K562 (cell line): Measurements from ENCODE around the gene HLA-DOA. TPM values are rescaled to one million over a fixed set of nuclear protein-coding genes. Genes with fewer than 3 reads are reported as not detected.

Experiments
- ATAC-seq: fragments of 200-7000 bp; cut with Tn5 transposase; 3 replicates; pipeline ENCODE4 v1.9.1; 2020; ENCODE audit warnings: moderate library complexity
- BruUV-seq: library from RNA; stranded (reverse); fragments of 400-500 nt; replicated peaks from 2 replicates; lab custom pipeline; 2021; lab: Mats Ljungman, UMichigan
- CTCF ChIA-PET: fragments of 300-600 bp; formaldehyde crosslinking; extraction: SDS; loops from one replicate; lab custom pipeline; 2021; ENCODE audit warnings: low intra/inter-chr PET ratio; lab: Yijun Ruan, JAX
- POLR2A ChIA-PET: fragments of 300-600, 350-650 bp; sonication (Branson Sonifier 250); formaldehyde crosslinking; extraction: SDS; loops from one replicate; lab custom pipeline; 2021; ENCODE audit warnings: antibody characterized with exemption, inconsistent platforms; lab: Yijun Ruan, JAX
- DNase-seq, 4 experiments: peaks; one replicate each; pipeline versions ENCODE4 v3.0.0 to v3.0.0-alpha.2; 2011 to 2018; ENCODE audit warnings: low spot score in 3 of 4, mixed read lengths in 3 of 4; ENCODE audit errors: extremely low read depth in 1 of 4
- FAIRE-seq: peaks from 2 replicates; lab custom pipeline; 2011; peaks lifted over from hg19 to GRCh38; lab: Jason Lieb, UNC
- H2AFZ ChIP-seq: 2 replicates; pipeline ENCODE4 v1.6.0; 2011; ENCODE audit warnings: low read depth, low read length, control low read depth, inconsistent platforms
- H3K27ac ChIP-seq: fragments of 200-600 bp; 3 replicates; pipeline ENCODE4 v1.8.0; 2011; ENCODE audit warnings: low read depth, mild to moderate bottlenecking, control low read depth, inconsistent platforms, low read length, moderate library complexity, mixed read lengths; ENCODE audit errors: extremely low read depth
- H3K27me3 ChIP-seq, 2 experiments: fragments of 300-600 bp in 1 of 2; 2 replicates in 1 of 2; 3 replicates in 1 of 2; pipeline versions ENCODE4 v1.6.0 to v1.8.0; 2011; ENCODE audit warnings: inconsistent platforms in 2 of 2, low read length in 2 of 2, mild to moderate bottlenecking in 1 of 2, mixed read lengths in 1 of 2, moderate library complexity in 1 of 2; ENCODE audit not compliant: control insufficient read depth in 2 of 2, insufficient read depth in 2 of 2
- H3K36me3 ChIP-seq: fragments of 300-600 bp; 3 replicates; pipeline ENCODE4 v1.8.0; 2011; ENCODE audit warnings: mild to moderate bottlenecking, low read length, inconsistent platforms; ENCODE audit not compliant: control insufficient read depth, insufficient read depth
- H3K4me1 ChIP-seq, 2 experiments: fragments of 200-600 bp in 1 of 2; replicated peaks in 1 of 2; 2 replicates in 1 of 2; 3 replicates in 1 of 2; pipeline versions ENCODE4 v1.5.1 to v1.8.0; 2011; ENCODE audit warnings: inconsistent platforms in 2 of 2, low read length in 2 of 2, mild to moderate bottlenecking in 1 of 2, mixed read lengths in 1 of 2, moderate library complexity in 1 of 2; ENCODE audit not compliant: control insufficient read depth in 2 of 2, insufficient read depth in 2 of 2
- H3K4me2 ChIP-seq: 2 replicates; pipeline ENCODE4 v1.6.1; 2011; ENCODE audit warnings: low read length, control low read depth, inconsistent platforms, mixed read lengths; ENCODE audit not compliant: insufficient read depth
- H3K4me3 ChIP-seq: fragments of 200-600 bp; sonication (generic), shearing (Covaris generic); 2 replicates; pipeline ENCODE4 v1.5.1; 2016; ENCODE audit warnings: control low read depth, inconsistent platforms
- H3K79me2 ChIP-seq: fragments of 200-600 bp; 3 replicates; pipeline ENCODE4 v1.8.0; 2011; ENCODE audit warnings: low read length, inconsistent platforms; ENCODE audit not compliant: control insufficient read depth, insufficient read depth
- H3K9ac ChIP-seq, 2 experiments: 2 replicates each; pipeline versions ENCODE4 v1.6.0 to v1.6.1; 2011; ENCODE audit warnings: low read depth in 2 of 2, low read length in 2 of 2, control low read depth in 1 of 2, inconsistent platforms in 1 of 2, mild to moderate bottlenecking in 1 of 2, mixed read lengths in 1 of 2; ENCODE audit not compliant: insufficient read depth in 1 of 2
- H3K9me1 ChIP-seq: one replicate; pipeline ENCODE4 v1.6.0; 2011; ENCODE audit warnings: inconsistent platforms, mild to moderate bottlenecking, low read length, moderate library complexity; ENCODE audit not compliant: control insufficient read depth, insufficient read depth
- H3K9me3 ChIP-seq: replicated peaks from 2 replicates; pipeline ENCODE4 v1.5.1; 2011; ENCODE audit warnings: low read depth, low read length, inconsistent platforms; ENCODE audit not compliant: control insufficient read depth, insufficient read depth
- H4K20me1 ChIP-seq: replicated peaks from 2 replicates; pipeline ENCODE4 v1.6.1; 2011; ENCODE audit warnings: low read length, inconsistent platforms, mixed read lengths; ENCODE audit not compliant: control insufficient read depth, insufficient read depth
- KAT2B ChIP-seq: IDR thresholded peaks from one replicate; pipeline ENCODE4 v1.6.1; 2012; ENCODE audit warnings: low read depth, mild to moderate bottlenecking, control low read depth, inconsistent platforms, low read length, moderate library complexity
- KDM1A ChIP-seq, 2 experiments: fragments of 450-650 bp; IDR thresholded peaks; 2 replicates each; pipeline ENCODE4 v1.6.1; 2016; ENCODE audit warnings: mild to moderate bottlenecking in 2 of 2
- POLR2H ChIP-seq: IDR thresholded peaks from 2 replicates; pipeline ENCODE4 v1.6.1; 2016; ENCODE audit warnings: missing genetic modification characterization, low read depth, mild to moderate bottlenecking, control low read depth, missing compliant biosample characterization, moderate library complexity
- SP1 ChIP-seq: sonication (generic); formaldehyde crosslinking; IDR thresholded peaks from 2 replicates; pipeline ENCODE4 v1.8.1; 2022; ENCODE audit warnings: mild to moderate bottlenecking, missing genetic modification reagents
- ZBED1 ChIP-seq: IDR thresholded peaks from 2 replicates; pipeline ENCODE4 v1.6.1; 2014
- ZBTB43 ChIP-seq: sonication (generic); formaldehyde crosslinking; IDR thresholded peaks from 2 replicates; pipeline ENCODE4 v1.8.0; 2023; ENCODE audit warnings: mild to moderate bottlenecking, missing genetic modification reagents
- ZNF134 ChIP-seq: fragments of 250-450 bp; sonication (Bioruptor Pico); conservative IDR thresholded peaks from 2 replicates; pipeline ENCODE4 v1.4.0; 2020
- WGBS: fragments of 100-300 bp; shearing (Covaris generic); methylation state at CpG from one replicate; pipeline ENCODE4 v1.1.6; 2016; ENCODE audit warnings: low coverage, mixed read lengths; ENCODE audit not compliant: insufficient coverage; ENCODE audit errors: missing lambda C conversion rate; 5-methylcytosine and 5-hydroxymethylcytosine counted together
- in situ Hi-C: fragments of 300-500 bp; cut with MboI; formaldehyde crosslinking; loops from 4 replicates; pipeline ENCODE4 v1.15.0; 2018; ENCODE audit warnings: inconsistent platforms, mixed read lengths
- intact Hi-C: fragments of 100-400 bp; cut with micrococcal nuclease; formaldehyde crosslinking; loops from 2 replicates; pipeline ENCODE4 v1.14.2; 2022
- polyA plus RNA-seq, 8 experiments: library from polyadenylated mRNA; depleted of rRNA in 4 of 8; stranded (reverse) in 5 of 8; unstranded in 3 of 8; fragments of >200 nt; fragmentation: Nextera tagmentation in 2 of 8; fragmentation: Illumina TruSeq in 1 of 8; extraction: Ambion mirVana in 2 of 8; extraction: Trizol in 1 of 8; gene quantifications; 2 replicates each; pipeline versions ENCODE4 v1.2.1 to v1.2.3, GENCODE V29; 2011 to 2014; ENCODE audit warnings: inconsistent platforms in 1 of 8, missing spikeins in 1 of 8
- total RNA-seq, 7 experiments: library from RNA; depleted of rRNA in 6 of 7; stranded (reverse); fragments of >200 nt in 6 of 7; fragmentation: Illumina TruSeq in 2 of 7; extraction: Trizol in 2 of 7; gene quantifications; 2 replicates each; pipeline versions ENCODE4 v1.2.1 to v1.2.3, GENCODE V29; 2011 to 2021; ENCODE audit warnings: low replicate concordance in 1 of 7
- TF ChIP-seq, protein P1 (sequence below): fragments of 450-650 bp; IDR thresholded peaks from 2 replicates; pipeline ENCODE4 v1.6.1; 2016; ENCODE audit warnings: mild to moderate bottlenecking

Gene HLA-DOA
- total and polyA plus RNA-seq, 9 of the 15 experiments (the other 6 are each of a cell fraction or from before 2014, with no cell fraction given), result 0.07 TPM; not detected in 8

DNA sequence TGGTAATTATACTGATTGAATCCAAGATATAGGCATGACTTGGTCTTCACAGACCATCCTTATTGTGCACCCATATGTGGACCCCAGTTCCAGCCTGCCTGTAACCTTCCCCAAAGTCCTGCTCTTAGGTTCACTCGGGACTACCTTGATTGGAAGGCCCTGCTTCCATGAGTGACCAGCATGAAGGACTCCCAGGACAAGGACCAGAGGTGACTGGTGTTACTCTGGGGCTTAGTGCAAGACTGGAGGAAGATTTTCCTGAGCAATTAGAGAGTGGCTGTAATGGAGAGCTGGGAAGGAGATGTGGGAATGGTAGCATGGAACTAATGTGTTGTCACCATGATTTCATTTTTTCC lies 25.9 kb downstream of the HLA-DOA start:
- no TSS peak for BruUV-seq
- H3K4me1 ChIP-seq, result peaks cover 0 to 6% of the 10 kb centered on the region in 2 experiments; a peak in 2 of 5 replicates
- H3K36me3 ChIP-seq, result peaks cover 37% of the 10 kb centered on the region
- ChIA-PET POLR2A (interaction anchor here (0.6 to 12.5 kb wide), 8 partner anchors 11 to 1024 kb away, joined by 3 to 384 read pairs (median 4); partner anchors contain the start of genes BRD2 and HLA-DMB), CTCF (interaction anchor here (0.8 to 4.7 kb wide), 4 partner anchors 46 to 98 kb away, joined by 3 to 84 read pairs (median 34); no protein-coding TSS in a partner anchor)
- no peaks in the 10 kb centered on the region for H3K9me1 ChIP-seq
- H3K4me3 ChIP-seq, result no peak overlapping the region
- peaks cover 6 to 12% of the 10 kb centered on the region in 2 experiments; a peak in 3 of 5 replicates for H3K27me3 ChIP-seq
- peaks cover 34% of the 10 kb centered on the region for H4K20me1 ChIP-seq
- 9% methylated on average over 1 of the region's 1 CpG for WGBS
- DNase-seq (no peak), FAIRE-seq (no peak), ATAC-seq (peak; percentile 1; the same call in 1 of the 3 replicates)
- H3K79me2 ChIP-seq, result peaks cover 4% of the 10 kb centered on the region
- H2AFZ ChIP-seq, result no peak overlapping the region
- H3K9ac ChIP-seq, result no peak overlapping the region
- no peak for TF ChIP-seq ZBED1
- peak; percentile 4; the same call in 1 of the 2 replicates for TF ChIP-seq ZNF134
- TF ChIP-seq KAT2B, result no peak
- no peak for TF ChIP-seq KDM1A (IDR thresholded peaks at IDR 0.05)
- TF ChIP-seq SP1 (CRISPR knock-in tag), result 0 out of 2 replicates have a peak, but pooled peaks have one; percentile 27
- no peak for TF ChIP-seq ZBTB43 (CRISPR knock-in tag)
- no peak for TF ChIP-seq POLR2H (tag)
- TF ChIP-seq, protein P1, sequence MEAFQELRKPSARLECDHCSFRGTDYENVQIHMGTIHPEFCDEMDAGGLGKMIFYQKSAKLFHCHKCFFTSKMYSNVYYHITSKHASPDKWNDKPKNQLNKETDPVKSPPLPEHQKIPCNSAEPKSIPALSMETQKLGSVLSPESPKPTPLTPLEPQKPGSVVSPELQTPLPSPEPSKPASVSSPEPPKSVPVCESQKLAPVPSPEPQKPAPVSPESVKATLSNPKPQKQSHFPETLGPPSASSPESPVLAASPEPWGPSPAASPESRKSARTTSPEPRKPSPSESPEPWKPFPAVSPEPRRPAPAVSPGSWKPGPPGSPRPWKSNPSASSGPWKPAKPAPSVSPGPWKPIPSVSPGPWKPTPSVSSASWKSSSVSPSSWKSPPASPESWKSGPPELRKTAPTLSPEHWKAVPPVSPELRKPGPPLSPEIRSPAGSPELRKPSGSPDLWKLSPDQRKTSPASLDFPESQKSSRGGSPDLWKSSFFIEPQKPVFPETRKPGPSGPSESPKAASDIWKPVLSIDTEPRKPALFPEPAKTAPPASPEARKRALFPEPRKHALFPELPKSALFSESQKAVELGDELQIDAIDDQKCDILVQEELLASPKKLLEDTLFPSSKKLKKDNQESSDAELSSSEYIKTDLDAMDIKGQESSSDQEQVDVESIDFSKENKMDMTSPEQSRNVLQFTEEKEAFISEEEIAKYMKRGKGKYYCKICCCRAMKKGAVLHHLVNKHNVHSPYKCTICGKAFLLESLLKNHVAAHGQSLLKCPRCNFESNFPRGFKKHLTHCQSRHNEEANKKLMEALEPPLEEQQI, result no peak
- no peak overlapping the region for H3K4me2 ChIP-seq
- intact Hi-C loops (no loop called here), in situ Hi-C loops (loop anchor here (10.0 kb wide), 1 partner anchor 49 kb away; no protein-coding TSS in a partner anchor)
- no peaks in the 10 kb centered on the region for H3K9me3 ChIP-seq
- H3K27ac ChIP-seq, result no peak overlapping the region
